ENCODE data around the gene KRTAP4-2.

GRCh38 chr17:41186872-41187271 lies 8.9 kb upstream of the KRTAP4-2 start:
- TF ChIP-seq SIX5 (IDR thresholded peaks at IDR 0.05; ENCODE audit: borderline replicate concordance in 1 of 2, insufficient read depth in 1 of 2, low read depth in 1 of 2, low read length in 2 of 2) (no peak), CTCF (IDR thresholded peaks at IDR 0.05 in 2 of 3, conservative IDR thresholded peaks at IDR 0.05 in 1 of 3; ENCODE audit: insufficient read depth in 2 of 3, low read depth in 1 of 3, low read length in 3 of 3) (no peak), ZNF766 (CRISPR knock-in tag; conservative IDR thresholded peaks at IDR 0.05) (no peak), FOXA1 (IDR thresholded peaks at IDR 0.05; ENCODE audit: borderline replicate concordance) (no peak), E2F8 (IDR thresholded peaks at IDR 0.05; ENCODE audit: low read depth, partially characterized antibody) (no peak), MLX (CRISPR knock-in tag; conservative IDR thresholded peaks at IDR 0.05) (no peak), SMARCA5 (IDR thresholded peaks at IDR 0.05) (no peak), HNRNPLL (IDR thresholded peaks at IDR 0.05; ENCODE audit: low read depth, low read length, poor library complexity, severe bottlenecking) (no peak), USF2 (CRISPR knock-in tag; IDR thresholded peaks at IDR 0.05) (no peak), CREM (IDR thresholded peaks at IDR 0.05; ENCODE audit: low read depth) (no peak), NR1H2 (CRISPR knock-in tag; IDR thresholded peaks at IDR 0.05) (no peak)
